HG02623 (cell line): Measurements from ENCODE around the gene VSTM2L.

Source experiments
- ATAC-seq: cut with Tn5 transposase; IDR thresholded peaks from one replicate; pipeline ENCODE4 v1.9.1; 2021; ENCODE audit warnings: moderate library complexity; ENCODE audit not compliant: unreplicated experiment

VSTM2L gene

DNA sequence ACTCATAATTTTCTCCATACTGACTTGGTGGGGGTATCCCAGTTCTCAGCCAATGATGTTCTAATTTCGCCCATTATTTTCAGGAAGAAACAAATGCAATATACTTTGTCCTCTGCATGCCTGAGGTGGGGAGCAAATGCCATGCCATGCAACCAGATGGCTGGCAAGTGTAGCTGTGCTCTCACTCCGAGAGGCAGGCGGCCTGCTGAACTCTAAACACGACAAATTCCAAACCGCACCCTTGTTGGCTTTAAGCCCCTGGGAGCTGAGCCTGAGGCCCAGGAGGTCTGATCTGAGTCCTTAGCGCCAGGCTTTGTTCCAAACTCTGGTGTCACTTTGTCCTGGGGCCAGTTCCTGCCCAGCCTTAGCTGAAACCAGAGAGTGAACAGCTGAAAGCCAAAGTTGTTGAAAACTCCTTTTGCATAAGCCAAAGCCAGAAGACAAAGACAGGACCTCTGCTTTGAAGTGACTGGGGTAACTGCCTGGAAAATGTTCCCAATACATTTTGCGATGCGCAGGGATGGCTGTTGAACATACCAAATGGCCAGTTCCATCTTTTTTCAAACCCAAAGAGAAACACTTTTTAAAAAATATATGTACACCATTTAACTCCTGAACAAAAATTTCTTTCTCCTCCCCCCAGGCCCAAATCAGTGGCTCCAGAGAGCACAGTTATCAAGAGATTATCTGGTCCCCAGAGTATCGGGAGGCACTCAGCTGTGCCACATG is 84.1 kb downstream of the VSTM2L start:
- no peak for ATAC-seq

DNA sequence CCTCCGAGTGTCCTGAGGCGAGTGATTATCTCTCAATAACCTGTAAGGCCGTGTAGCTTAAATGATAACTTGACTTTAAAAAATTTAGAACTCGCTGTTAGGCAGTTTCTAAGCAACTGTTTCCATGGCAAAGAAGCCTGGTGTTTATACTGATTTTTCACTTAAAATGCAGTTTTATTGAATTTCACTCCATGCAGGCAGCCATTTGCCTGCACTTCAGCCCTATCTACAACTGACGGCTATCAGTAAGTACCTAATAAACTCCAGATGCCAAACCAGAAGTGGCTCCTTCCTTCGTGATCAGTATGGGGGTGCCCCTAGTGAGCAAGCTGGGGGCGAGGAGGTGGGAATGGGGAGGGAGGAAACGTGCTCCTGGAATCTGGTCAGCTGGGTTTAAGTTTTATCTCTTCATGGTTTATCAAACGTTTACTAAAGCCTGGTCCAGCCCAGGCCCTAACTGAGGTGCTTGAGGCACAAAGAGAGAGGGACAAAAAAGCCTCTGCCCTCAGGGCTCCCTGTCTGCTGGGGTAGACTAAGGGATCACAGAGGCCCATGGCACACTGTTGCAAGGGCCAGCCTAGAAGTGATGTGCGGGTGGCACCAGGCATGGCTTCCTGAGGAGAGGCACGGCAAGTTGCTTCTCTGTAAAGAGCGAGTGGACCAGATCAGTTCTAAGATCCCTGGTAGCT is 84.8 kb downstream of the VSTM2L start:
- no peak for ATAC-seq

DNA sequence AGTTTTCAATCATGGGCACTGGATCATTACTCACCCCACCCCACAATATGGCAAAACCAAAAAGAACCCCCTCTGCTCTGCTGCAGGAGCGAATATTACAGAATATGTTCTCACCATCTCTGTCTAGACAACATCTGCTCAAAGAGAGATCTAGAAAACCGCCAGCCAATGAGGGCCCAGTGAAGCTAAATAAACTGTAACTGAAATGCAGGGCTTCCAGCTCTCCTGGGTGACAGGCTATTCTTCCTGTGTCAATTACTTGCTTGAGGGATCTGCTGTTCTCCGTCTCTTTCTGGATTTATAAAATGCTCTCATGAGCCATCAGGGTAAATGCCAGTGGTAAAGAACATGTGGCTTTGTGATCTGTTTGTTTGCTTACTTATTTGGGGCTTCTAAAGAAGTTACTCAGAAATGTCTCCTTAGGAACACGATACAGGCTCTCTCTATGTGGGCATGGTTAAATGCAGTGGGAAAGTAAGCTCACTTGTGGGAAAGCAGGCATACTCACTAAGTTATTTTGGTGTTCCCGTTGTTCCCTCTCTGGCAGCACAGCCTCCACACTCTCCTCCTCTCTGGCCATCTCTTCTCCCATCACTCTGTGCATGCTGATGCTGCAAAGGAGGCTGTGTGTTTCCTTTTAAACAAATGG is 85.5 kb downstream of the VSTM2L start:
- ATAC-seq = no peak

DNA sequence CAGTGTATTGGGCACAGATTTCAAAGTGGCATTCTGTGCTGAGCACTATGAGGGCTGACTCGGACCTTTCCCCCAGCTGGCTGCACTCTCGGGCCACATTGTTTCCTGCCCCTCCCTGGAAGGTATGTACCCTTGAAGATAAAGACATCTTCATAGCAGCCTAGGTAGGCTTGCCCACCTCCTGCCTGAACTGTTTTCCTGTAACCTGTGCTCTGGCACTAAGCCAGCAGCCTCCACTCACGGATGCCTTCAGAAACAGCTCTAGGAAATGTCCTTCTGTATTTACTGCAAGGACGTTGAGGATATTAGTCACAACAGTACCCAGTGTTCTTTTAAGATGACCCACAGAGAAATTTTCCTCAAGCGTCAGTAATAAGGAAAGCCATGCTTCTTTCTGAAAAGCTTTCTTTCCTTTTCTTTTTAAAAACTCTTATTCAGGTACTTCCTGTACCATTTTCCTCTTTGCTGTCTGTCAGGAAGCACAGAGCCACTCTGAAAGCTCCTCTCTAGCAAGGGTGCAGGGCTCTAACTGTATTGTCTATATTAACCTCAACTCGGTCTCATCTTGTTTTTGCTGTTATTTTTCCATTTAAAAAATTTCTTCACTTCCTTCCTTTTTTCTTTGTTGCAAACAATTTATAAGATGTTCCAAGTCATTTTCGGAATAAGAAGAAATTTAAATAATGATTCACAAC is 86.8 kb downstream of the VSTM2L start:
- no peak for ATAC-seq

DNA sequence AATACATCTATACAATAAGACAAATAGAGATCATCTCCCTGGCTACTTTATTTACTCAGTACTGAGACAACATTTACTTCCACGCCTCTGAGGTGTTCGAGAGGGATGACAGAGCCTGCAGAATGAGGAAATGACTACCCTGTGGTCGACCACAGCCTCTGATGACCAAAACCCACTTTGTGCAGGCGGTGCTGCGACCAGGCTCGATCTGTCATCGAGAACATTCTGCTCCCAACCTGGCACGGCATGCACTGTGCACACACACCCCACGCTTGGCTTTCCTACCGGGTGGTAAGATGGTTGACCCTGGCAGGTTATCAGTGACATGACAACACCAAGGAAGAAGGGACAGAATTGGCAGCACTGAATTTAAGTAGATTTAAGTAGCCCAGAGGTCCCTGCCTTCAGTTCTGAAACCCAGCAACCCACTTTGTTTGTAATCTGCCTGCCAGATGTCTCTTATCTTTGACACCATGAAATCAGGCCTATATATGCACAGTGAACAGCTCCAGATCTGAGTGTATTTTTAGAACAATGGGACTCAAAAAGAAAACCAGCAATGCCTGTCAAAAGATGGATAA is 87.7 kb downstream of the VSTM2L start:
- ATAC-seq = peak; percentile 88

DNA sequence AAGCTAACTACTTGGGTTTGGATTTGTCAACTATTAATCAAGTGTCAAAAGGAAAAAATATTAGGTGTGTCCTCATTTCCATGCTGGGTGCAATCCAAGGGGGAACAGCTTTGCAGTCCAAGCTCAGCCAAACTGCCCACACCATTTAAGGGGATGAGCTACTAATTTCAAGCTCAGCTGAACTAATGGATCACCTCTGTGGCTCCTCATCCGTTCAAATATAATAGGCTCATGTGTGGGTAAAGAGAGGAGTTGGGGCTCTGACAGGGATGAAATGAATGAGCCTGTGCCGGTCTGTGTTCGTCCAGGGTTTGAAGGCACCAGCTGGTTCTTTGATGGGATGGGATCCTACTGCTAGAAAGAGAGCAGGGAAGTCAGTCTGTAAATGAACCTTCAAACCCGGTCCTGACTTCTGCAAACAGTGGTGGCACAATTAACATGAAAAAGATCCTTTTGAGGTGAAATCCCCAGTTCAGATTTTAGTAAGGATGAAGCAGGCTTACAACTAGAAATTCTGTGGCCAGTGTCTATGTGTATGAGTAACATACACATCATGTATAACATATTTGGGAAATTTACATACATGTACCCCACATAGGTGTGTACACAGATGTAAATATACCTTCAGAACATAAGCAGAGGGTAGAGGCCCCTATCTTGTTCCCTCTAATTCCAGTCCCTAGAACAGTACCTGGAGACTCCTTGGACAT is 88.4 kb downstream of the VSTM2L start:
- no peak for ATAC-seq

DNA sequence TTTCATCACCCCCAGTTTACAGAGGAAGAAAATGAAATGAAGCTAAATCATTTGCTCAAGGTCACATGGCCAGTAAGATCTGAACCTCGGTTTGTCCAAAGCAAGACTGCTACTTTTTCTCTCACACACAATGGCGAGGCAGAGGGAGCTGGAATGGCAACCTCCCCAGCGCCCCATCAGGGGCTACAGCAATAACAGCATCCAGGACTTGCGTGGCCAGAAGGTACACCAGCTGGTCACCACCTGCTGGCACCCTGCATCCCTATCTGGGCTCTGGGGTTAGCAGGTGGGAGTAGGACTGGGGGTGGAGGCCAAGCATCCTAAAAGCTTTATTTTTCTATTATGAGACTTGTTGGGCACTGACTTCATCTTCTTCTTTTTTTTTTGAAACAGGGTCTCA is 89.0 kb downstream of the VSTM2L start:
- no peak for ATAC-seq

DNA sequence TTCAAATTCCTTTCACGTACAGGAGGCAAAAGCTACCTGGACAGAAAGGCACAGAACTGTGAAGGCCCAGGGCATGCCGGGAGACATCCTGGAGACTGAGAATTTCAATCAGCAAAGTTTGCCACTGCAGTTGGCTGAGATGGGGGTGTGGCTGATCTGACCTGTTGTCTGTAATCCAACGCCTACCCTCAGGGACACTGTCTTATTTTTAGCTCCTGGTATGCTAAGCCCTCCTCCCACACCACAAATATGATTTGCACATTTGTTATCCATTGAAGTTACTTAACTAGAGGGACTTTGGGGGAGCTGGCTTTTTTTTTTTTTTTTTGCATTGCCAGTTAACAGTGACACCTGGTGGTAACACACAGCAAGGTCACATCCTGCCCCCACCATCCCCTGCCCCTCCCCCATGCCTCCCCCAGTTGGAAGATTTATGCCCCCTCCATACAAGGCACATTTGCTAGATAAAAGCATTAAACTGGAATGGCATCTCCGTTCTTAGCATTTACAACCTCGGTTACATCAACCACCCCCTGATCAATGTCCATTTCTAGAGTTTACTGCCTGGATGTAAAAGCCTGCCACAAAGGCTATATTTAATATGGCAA is 90.0 kb downstream of the VSTM2L start:
- ATAC-seq = no peak

DNA sequence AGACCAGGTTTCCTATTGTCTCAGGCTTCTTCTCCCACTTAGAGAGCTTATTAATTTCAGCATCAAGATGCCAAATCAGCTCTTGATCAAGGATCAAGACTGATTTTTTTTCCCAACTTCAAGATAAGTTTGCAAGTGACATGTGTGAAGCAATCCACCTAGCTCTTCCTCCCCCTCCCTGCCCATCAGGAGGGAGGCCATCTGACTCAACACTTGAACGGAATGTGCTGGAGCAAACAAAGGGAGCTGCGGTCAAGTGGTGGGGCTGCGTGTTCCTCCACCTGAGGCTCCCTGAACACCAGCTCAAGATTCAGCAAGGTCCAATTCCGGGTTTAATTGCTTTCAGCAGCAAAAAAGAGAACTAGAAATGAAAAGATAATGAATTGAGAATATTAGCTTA is 91.6 kb downstream of the VSTM2L start:
- ATAC-seq = no peak
